Fibroblast of skin of scalp (primary cell): Measurements from ENCODE around the gene PAWR.
A peak's percentile ranks its signal among the peaks of the same experiment; 100 is the strongest.
"Not testable (repeated sequence)": the region's sequence is repeated elsewhere in the genome, so short reads cannot be mapped to it uniquely, and the experiment has no call there.

Experiments used
- DNase-seq: peaks from one replicate; pipeline ENCODE4 v3.0.0-alpha.2; 2013

The PAWR gene

DNA sequence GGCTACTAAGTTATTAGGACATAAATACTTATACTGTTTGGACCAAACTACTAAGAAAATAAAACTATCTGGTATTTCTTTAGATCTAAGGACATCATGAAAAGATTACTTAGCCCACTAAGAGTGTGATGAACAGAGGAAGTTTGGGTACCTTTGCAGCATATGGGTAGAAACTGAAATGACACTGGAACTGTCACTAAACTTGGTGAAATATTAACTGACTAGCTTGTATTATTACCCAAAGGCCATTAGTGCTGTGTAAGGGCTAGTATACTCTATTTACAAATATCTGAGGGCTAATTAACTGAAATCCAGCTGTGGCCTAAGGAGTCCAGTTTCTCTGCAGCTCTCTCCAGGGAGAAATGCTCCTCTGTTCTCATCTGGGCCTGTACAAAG lies 45.5 kb downstream of the PAWR start:
- DNase-seq, result no peak

DNA sequence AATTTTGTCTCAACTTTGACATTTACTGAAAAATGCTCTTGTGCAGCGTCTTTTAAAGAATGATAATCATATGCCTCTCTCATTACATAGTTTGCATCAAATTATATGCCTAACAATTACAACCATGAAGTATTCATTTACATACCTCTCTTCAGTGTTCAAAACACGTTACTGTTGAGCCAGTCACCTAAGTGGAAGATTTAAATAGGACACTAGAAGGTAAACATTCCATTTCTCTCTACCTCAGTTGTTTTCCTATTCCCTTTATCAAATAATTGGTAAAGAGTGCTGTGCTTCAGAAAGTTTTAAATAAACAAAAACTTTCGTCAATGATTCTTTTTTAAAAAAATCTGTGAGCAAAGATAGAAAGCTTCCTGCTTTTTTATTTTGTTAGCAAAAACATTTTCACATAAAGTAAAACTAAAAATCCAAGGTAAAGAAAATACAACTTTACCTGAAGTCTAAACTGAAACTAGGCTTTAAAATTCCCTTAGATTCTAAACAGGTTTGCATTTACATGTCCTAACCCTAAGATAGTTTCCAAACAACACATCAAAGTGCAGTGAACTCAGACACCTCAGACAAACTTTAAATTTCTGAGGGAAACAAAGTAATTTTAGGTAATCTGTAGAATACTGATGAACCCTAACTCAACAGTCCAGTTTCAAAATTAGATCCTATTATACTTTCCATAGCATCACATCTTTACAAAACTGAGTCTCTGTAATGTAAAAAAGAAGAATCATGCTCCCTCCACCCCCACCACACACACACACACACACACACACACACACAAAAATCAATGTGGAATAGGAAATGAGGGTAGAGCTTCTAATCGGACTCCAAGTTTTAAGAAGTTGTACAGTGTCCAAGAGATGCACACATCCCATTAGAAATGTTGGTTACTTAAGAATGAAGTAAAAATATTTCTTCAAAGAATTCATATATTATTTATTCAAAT lies 46.2 kb downstream of the PAWR start:
- DNase-seq, result no peak

DNA sequence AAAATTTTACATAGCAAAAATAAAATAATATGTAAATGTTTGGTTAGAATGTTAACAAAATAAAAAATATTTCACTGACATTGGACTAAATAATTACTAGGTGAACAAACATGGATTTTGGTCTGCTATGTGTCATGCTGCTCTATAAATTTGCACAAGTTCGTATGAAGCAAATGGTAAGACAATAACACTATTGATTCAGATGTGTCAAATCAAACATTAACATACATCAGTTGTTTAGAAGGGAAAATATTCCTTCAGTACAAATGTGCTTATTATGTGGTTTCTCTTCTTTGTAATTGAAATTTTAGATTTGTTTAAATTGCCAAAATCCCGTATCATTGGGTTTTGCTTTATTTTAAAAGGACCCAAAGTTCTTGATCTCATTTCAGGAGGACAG lies 46.9 kb downstream of the PAWR start:
- no peak for DNase-seq

DNA sequence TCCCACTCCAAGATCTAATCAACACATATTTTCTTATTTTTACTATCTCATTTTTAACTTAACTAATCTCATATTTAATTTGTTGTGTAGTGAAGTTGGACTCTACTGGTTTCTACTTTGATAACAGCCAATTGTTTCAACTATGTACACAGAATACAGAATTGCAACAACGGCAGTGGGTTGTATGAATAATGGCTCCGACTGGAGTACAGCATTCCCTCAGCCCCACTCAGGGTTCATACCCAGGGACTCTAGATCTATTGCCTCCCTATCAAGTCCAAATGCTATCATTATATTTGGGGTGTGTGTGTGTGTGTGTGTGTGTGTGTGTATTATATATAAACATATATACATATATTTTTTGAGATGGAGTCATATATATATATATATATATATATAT lies 52.3 kb downstream of the PAWR start:
- DNase-seq, result no peak

DNA sequence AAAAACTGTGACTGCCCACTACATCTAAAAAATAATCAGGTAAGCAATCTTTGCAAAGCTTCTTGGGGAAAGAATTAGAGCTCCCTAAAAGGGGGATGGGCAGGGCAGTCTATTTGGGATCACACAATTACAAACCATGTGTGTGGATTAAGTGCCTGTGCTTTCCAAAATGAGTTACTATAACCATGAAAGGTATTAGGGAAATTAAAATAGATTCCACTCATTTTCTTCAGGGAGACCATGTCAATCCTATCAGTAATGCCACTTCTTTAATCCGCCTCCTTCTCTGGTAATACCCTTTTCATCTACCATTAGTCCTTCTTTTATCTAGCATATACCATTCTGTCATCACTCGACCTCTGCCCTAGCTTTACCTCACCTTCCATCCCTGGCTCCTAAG lies 53.7 kb downstream of the PAWR start:
- DNase-seq, result no peak

DNA sequence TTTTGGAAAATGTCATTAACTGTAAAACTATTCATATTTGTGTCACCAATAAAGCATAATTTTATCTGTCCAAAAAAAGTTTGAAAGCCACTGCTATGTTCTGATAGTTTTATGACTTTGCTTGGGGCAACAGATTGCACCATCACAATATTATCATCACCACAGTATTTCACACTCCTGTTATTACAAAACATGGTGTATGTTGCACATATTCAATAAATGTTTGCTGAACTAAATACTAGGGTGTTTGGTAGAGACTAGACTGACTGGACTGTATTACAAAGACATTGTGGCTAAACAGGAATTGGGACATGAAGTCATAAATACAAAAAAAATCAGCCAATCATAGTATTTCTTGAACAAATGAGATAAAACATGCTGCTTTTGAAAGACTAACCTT lies 55.1 kb downstream of the PAWR start:
- peak; percentile 34 for DNase-seq

DNA sequence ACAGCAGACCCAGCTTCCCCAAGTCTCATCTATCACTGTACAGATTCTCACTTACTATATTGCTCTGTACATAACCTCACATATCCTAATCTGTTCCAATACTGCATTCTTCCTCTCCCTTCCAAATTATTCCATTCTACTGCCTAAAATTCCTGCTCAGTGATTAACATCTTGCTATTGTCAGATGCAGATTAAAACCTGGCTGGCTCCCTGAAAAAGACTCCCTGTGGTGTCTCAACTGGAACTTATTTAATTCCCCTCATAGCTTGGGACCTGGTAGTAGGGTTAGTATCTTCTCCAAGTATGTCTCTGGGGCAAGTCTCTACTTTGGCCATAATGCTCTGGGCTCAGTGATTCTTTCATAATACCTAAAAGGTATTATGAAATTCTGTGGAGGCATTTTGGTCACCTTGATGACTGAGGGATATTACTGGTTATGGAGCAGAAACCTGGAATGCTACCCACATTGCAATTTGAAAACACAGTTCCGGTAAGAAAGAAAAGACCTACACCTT lies 55.8 kb downstream of the PAWR start:
- DNase-seq, result peak; percentile 84

DNA sequence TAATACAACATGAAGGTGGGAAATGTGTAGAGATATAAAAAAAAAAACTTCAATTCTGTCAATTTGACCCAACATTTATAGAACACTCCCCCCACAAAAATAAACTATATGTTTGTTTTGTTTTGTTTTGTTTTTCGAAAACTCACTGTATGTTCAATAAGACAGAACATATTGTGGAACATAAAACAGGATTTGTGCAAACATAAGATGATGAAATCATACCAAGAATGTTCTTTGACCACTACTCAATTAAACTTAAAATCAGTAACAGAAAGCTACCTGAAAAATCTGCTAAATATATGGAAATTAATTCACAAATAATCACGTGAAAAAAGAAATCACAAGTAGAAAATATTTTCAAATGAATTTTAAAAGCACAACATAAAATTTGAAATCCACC lies 61.2 kb downstream of the PAWR start:
- DNase-seq, result no peak

DNA sequence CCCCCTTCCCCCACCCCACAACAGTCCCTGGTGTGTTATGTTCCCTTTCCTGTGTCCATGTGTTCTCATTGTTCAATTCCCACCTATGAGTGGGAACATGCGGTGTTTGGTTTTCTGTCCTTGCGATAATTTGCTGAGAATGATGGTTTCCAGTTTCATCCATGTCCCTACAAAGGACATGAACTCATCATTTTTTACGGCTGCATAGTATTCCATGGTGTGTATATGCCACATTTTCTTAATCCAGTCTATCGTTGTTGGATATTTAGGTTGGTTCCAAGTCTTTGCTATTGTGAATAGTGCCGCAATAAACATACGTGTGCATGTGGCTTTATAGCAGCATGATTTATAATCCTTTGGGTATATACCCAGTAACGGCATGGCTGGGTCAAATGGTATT lies 64.0 kb downstream of the PAWR start:
- DNase-seq, result not testable (repeated sequence)

DNA sequence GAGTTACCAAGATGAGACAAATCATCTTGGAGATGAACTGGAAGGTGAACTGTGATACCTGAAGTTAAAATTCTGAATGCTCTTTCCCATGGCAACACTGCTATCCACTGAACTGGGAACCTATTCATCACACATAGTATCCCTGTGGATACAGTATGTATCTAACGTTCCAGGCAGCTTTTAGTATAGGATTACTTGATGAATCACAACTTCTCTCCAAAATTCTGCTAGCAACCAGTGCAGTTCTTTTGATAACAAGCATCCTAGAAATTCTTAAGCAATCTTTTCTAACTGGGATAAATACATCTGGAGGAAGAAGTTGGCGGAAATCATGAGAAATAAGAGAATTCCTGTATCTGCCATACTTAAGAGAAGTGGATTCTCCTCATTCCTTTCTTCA lies 66.4 kb downstream of the PAWR start:
- peak; percentile 47 for DNase-seq

DNA sequence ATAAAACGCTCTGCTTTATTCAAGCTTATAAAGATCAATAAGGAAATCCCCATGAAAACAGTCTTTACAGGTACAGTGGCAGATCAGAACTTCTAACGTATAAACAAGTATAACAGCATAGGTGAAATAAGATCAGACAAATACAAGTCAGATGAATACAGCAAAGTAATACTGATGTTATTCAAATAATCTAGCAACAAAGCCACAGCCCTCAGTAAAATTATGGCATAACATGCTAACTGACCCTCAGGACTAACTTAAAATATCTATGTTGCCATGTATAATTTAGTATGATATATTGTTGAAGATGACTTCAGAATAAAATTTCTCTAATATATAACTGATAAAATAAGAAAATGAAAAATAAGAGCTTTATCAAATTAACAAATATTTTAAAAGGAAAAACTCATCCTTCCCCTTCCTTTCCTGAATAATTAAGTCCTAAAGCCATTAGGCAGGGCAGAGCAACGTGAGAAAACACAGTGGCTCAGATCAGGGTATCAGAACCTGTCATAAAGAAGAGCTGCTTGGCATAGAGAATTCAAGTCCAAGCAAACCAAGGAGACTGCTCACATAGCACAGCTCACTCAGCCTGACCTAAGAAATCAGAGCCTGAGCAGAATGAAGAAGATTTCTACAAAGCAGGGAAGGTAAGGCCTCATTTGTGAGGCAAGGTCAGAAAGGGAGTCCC lies 70.7 kb downstream of the PAWR start:
- DNase-seq, result no peak

DNA sequence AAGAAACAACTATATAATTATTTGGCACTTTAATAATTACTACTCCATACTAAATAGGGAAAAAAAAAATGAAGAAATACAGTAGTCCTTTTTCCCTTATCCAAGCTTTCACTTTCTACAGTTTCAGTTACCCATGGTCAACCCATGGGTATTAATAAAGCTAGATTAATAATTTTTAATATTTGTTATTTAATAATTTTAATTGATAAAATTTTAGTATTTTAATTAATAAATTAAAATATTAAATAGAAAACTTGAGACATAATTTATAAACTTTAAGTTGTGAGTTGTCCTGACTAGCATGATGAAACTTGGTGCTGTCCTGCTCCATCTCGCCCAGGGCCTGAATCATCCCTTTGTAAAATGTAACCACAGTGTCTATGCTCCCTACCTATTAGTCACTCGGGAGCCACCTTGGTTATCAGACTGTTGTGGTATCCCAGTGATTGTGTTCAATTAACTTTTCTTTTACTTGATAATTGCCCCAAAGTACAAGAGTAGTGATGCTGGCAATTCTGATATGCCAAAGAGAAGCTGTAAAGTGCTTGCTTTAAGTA lies 71.8 kb downstream of the PAWR start:
- DNase-seq, result peak; percentile 65

DNA sequence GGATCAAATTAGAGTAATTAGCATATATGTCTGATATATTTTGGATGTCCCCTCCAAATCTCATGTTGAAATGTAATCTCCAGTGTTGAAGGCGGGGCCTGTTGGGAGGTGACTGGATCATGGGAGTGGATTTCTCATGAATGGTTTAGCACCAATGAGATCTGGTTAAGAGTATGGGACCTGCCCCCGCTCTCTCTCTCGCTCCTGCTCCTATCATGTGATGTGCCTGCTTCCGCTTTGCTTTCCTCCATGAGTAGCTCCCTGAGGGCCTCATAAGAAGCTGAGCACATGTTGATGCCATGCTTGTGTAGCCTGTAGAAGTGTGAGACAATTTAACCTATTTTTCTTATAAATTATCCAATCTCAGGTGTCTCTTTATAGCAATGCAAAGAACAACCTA lies 73.1 kb downstream of the PAWR start:
- no peak for DNase-seq

DNA sequence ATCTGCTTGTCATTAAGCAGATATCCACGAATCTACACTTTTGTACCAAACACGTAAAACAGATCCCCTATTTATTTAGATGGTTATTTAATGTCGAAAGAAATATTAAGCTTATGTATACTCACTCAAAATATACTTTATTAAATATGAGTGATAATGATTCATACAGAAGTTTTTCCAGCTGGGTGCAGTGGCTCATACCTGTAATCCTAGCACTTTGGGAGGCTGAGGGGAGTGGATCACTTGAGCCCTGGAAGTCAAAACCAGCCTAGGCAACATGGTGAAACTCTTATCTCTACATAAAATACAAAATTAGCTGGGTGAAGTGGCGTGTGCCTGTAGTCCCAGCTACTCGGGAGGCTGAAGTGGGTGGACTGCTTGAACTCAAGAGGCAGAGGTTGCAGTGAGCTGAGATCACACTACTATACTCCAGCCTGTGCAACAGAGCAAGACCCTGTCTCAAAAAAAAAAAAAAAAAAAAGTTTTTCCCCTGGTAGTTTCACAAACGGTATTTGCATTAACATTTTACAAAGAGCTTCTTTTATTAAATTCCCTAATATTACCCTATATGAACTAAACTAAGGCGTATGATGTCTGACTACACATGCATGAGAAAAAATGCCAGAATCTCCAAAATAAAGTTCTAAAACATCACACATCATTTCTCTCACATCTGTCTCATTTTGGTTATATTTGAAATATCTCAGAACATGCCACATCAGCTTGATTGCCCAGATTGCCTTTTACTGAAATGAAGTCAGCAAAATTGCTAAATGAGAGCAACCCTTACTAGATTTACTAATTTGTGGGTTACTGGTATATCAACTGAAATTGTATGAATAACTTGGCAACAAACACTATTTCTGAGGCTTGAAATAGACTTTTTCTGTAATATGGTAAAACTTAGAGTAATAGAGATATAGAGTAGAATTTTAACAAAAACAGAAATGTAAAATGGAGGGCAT lies 74.9 kb downstream of the PAWR start:
- DNase-seq, result no peak

DNA sequence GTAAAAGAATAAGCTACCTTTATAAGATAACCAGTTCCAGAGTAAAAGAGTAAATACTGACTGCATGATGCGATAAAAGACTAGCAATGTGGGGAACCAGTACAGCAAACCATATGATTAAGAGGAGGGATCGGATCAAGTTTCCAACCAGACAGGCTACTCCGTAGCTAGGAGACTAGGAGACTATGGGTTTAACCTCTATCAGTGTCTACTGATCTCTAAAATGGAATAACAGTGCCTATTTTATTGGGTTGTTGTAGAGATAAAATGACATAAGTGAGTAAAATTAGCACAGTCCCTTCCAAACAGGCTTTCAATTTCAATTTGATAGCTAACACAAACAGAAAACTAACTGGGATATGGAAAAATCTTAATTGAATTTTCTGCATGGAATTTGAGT lies 76.0 kb downstream of the PAWR start:
- no peak for DNase-seq

DNA sequence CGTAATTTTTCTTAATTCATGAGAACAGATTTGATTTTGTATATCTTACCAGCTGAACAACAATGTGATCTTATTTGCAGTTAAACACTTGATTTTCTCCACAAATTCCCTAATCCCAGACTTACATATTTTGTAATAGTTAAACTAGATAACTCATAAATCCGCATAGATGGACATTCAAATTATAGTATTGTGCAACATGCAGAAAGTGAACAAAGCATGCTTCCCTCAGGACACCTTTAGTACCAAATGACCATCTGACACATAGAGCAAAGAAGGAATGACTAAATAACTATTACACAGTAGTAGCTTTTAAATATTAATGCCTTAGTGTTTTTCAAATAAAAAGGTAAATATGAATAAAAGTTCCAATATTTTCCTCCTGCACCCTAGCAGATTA lies 88.9 kb downstream of the PAWR start:
- no peak for DNase-seq

DNA sequence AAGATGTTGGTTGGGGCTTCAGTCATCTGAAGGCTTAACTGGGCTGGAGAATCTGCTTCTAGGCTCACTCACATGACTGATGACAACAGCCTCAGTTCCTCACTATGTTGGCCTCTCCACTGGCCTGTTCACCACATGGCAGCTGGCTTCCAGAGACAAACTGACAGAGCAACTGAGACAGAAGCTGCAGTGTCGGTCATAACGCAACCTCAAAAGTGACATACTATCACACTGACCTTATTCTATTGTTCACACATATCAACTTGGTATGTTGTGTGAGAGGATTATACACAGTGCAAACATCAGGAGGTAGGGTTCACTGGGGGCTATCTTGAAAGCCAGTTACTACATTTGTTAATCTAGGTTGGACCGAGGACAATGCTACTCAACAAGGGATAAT lies 92.9 kb downstream of the PAWR start:
- DNase-seq, result no peak

DNA sequence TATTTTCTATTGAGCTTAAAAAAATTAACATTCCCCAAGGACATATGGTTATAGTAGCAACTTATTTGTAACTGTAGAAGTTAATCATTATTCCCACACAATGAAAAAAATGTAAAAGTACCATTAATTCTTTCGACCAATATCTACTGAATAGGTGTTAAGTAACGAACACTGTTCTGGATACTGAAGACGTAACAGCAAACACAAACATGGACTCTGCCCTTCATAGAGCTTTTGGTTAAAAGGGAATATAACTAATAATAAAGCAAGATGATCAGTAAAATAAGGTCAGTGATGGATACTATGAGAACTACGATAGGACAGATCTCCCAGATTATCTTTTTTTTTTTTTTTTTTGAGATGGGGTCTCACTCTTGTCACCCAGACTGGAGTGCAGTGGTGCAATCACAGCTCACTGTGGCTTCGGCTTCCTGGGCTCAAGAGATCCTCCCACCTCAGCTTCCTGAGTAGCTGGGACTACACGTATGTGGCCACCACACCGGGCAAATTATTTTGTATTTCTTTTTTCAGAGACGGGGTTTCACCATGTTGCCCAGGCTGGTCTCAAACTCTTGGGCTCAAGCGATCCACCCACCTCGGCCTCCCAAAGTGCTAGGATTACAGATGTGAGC lies 93.9 kb downstream of the PAWR start:
- DNase-seq, result no peak

DNA sequence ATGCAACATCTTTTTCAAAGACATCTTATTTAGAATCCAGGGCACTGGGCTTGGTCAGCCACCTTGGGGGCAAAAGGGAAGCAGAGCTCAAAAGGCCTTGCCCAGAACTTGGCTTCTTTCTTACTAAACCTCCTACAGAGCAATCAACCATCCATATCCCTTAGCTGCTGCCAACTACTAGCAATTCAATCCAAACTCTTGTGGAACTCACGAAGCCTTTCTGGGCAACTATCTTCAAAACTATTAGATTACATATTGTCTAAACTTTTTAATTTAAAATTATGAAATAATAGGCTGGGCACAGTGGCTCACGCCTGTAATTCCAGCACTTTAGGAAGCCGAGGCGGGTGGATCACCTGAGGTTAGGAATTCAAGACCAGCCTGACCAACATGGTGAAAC lies 95.5 kb downstream of the PAWR start:
- DNase-seq, result no peak

DNA sequence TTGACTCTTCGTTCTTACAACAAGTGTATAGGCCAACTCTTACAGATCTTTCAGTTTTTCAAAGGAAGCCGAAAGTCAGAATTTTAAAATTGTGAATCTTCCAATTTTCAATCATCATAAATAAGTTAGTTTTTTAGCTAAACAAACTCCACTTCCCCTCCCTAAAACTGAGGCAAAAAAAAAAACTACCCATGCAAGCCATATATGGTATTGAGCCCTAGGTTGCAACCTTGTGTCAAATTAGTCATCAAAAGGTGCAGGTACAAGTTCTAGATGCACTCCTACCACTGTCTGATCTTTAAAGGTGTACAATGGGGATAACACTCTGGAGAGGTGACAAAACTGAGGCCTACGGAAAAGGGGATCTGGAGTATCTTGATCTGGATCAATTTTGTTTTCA lies 97.9 kb downstream of the PAWR start:
- DNase-seq, result no peak

DNA sequence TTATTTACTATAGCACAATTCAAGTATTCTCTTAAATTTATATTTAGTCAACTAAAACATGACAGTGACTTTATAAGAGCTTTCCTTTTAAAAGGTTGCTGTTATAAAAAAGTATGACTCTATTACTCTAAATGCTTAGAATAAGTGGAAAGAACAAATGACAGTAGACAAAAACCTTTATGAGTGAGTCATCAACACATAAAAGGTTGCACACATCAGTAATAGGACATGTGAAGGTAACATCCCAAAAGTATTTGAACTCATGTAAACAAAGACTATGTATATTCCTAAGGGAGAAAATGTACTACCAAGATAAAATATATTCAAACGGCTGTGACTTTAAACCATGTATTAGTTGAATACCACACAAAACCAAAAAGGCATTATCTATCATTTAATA lies 98.8 kb downstream of the PAWR start:
- no peak for DNase-seq

DNA sequence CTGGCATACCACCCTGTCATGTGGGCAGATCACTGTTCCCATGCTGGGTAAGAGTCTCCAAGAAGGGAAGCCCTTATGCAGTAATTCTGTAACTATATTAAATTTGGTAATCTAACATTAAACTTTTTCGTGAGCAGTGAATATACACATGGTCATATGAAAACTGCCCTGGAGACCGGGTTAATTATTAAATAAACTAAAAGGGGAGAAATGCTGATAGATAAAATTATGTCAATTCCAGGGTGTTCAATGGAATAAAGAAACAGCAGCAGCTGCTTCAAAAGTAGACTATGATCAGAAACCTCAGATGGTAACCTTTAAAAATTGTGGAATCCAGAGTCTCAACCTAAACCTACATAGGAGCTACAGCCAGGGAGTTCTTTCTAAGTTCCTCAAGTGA lies 100.0 kb downstream of the PAWR start:
- DNase-seq, result no peak
